Measurements from ENCODE around the gene INPP5A.
A peak's percentile ranks its signal among the peaks of the same experiment; 100 is the strongest.

Gene INPP5A

GRCh38 chr10:132653721-132654120 lies 116.1 kb downstream of the INPP5A start:
- H3K4me3 ChIP-seq (ENCODE audit: low read length), result no peak overlapping the region
- no peak for TF ChIP-seq CTCF (conservative IDR thresholded peaks at IDR 0.05; ENCODE audit: low read depth, low read length)
- DNase-seq (ENCODE audit: low read depth), result no peak

- no peak for TF ChIP-seq CTCF (conservative IDR thresholded peaks at IDR 0.05; ENCODE audit: low read depth, low read length)
- no peak for DNase-seq (ENCODE audit: low read depth)
- H3K4me3 ChIP-seq (ENCODE audit: low read length), result no peak overlapping the region
These were observed 116.6 kb downstream of the INPP5A start for GRCh38 chr10:132654121-132654571.

- TF ChIP-seq CTCF (conservative IDR thresholded peaks at IDR 0.05; ENCODE audit: low read depth, low read length), result peak; percentile 95
- DNase-seq (ENCODE audit: low read depth), result no peak
These were observed 117.4 kb downstream of the INPP5A start for GRCh38 chr10:132654708-132655661.

GRCh38 chr10:132655735-132656134 lies 118.1 kb downstream of the INPP5A start:
- no peak for DNase-seq (ENCODE audit: low read depth)
- H3K4me3 ChIP-seq (ENCODE audit: low read length), result no peak overlapping the region
- no peak for TF ChIP-seq CTCF (conservative IDR thresholded peaks at IDR 0.05; ENCODE audit: low read depth, low read length)

More at GRCh38 chr10:132654708-132655661, 117.4 kb downstream of the INPP5A start:
- no peak overlapping the region for H3K4me3 ChIP-seq (ENCODE audit: low read length)

GRCh38 chr10:132656283-132657126 lies 118.9 kb downstream of the INPP5A start:
- no peak for DNase-seq (ENCODE audit: low read depth)

GRCh38 chr10:132657127-132657706 lies 119.6 kb downstream of the INPP5A start:
- H3K4me3 ChIP-seq (ENCODE audit: low read length), result no peak overlapping the region
- TF ChIP-seq CTCF (conservative IDR thresholded peaks at IDR 0.05; ENCODE audit: low read depth, low read length), result no peak
- no peak for DNase-seq (ENCODE audit: low read depth)

More at GRCh38 chr10:132656283-132657126, 118.9 kb downstream of the INPP5A start:
- no peak for TF ChIP-seq CTCF (conservative IDR thresholded peaks at IDR 0.05; ENCODE audit: low read depth, low read length)
- H3K4me3 ChIP-seq (ENCODE audit: low read length), result no peak overlapping the region
